ENCODE results near the gene SERINC3.

DNA sequence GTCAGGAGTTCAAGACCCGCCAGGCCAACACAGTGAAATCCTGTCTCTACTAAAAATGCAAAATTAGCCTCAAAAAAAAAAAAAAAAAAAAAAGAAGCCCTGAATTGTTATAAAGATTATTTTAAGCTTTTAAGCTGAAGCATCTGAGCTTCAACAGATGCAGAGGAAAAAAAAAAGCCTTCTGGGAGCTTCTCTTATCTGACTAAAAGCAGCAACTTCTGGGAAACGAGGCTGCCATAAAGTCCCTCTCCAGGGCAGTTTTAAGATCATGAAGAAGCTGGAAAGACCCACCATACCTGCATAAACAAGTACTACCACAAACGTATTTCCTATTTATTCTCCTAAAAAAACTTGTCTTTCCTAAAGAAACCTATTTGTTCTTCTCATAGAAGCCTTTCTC lies 3.6 kb downstream of the SERINC3 start:
- TF ChIP-seq, protein P1, sequence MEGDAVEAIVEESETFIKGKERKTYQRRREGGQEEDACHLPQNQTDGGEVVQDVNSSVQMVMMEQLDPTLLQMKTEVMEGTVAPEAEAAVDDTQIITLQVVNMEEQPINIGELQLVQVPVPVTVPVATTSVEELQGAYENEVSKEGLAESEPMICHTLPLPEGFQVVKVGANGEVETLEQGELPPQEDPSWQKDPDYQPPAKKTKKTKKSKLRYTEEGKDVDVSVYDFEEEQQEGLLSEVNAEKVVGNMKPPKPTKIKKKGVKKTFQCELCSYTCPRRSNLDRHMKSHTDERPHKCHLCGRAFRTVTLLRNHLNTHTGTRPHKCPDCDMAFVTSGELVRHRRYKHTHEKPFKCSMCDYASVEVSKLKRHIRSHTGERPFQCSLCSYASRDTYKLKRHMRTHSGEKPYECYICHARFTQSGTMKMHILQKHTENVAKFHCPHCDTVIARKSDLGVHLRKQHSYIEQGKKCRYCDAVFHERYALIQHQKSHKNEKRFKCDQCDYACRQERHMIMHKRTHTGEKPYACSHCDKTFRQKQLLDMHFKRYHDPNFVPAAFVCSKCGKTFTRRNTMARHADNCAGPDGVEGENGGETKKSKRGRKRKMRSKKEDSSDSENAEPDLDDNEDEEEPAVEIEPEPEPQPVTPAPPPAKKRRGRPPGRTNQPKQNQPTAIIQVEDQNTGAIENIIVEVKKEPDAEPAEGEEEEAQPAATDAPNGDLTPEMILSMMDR (IDR thresholded peaks at IDR 0.05) = no peak
- no peak for TF ChIP-seq POLR2A (IDR thresholded peaks at IDR 0.05)

Measured in adrenal gland (tissue), 5 donors.